COLO668 (cell line): ENCODE measurements around the gene GALNT14.
A peak's percentile ranks its signal among the peaks of the same experiment; 100 is the strongest.
"Not testable (repeated sequence)": the region's sequence is repeated elsewhere in the genome, so short reads cannot be mapped to it uniquely, and the experiment has no call there.

Experiments
- DNase-seq: peaks from one replicate; lab custom pipeline; 2025; ENCODE audit not compliant: unreplicated experiment; lab: John Stamatoyannopoulos, UW

GALNT14 gene

GRCh38 chr2:30910686-30911085 is 227.6 kb downstream of the GALNT14 start:
- DNase-seq, result no peak

GRCh38 chr2:30904437-30904836 is 233.8 kb downstream of the GALNT14 start:
- DNase-seq, result not testable (repeated sequence)

GRCh38 chr2:30903326-30903725 is 234.9 kb downstream of the GALNT14 start:
- DNase-seq, result no peak

DNA sequence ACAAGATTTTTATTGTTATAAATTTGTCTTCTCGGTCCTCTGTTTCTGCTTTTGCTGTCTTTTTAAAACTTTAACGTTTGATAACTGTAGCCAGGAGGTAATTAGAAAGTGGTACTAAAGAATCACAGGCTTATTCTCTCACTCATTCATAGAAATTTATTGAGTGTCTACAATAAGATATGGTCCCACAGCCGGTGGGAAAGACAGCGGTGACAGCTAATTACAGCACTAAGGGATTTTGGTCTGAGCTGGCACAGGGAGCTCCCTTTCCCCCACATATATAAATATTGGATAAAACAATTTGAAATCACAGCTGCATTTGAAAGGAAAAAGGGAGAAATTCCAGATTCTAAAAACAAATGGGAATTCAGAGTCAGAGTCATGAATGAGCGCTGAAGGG is 237.9 kb downstream of the GALNT14 start:
- no peak for DNase-seq

- DNase-seq, result no peak
These were observed 238.7 kb downstream of the GALNT14 start for GRCh38 chr2:30899516-30900054.

GRCh38 chr2:30897539-30897938 is 240.7 kb downstream of the GALNT14 start:
- DNase-seq, result no peak

DNA sequence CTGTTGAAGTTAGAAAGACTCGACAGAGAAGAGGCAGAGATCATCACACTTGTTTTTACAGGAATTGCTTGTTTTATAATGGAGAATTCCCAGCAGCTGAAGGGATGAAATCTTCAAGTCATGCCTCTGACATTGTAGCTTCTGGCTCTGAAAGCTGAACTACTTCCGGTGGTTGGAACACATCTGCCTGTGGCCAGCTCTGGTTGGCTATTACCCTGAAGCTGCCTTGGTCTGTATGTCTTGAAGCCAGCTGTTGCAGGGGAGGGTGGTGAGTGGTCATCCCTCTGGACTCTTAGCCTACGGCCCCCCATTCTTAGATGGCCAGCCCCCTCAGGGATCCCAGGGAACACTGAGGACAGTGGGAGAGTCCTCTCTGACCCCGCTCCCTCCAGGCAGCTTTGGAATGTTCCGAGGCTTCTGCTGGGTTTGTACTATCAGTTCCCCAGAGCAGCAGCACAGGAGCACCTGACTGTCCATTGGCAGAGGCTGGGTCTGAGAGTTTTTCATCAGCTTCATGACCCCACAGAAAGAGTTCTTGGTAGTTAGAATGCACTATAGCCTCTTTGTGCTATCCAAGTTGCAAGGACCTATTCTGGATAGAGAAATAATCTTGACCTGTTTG is 243.6 kb downstream of the GALNT14 start:
- no peak for DNase-seq

GRCh38 chr2:30888852-30889409 is 249.3 kb downstream of the GALNT14 start:
- no peak for DNase-seq

- peak; percentile 14 for DNase-seq
These were observed 252.2 kb downstream of the GALNT14 start for GRCh38 chr2:30886080-30886479.

- DNase-seq, result peak; percentile 16
These were observed 254.4 kb downstream of the GALNT14 start for GRCh38 chr2:30883822-30884221.

GRCh38 chr2:30883184-30883583 is 255.1 kb downstream of the GALNT14 start:
- DNase-seq, result no peak

- no peak for DNase-seq
These were observed 257.7 kb downstream of the GALNT14 start for GRCh38 chr2:30880516-30880915.

DNA sequence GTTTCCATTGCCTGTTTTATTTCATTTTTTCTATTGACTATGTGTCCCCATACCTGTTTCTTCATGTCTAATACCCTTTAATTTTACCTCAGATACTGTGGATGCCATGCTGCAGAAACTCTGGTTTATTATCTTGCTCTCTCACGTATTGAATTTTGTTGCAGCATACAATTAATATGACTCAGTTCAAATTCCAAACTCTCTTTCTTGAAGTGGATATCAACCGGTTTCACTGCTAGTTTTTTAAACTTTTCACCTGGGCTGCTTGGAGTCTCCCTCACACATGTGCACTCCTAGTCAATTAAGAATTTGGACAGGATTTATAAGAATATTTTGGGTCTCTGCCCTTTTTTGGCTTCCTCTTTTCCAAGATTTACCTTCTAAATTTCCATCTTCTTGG is 260.4 kb downstream of the GALNT14 start:
- no peak for DNase-seq

DNA sequence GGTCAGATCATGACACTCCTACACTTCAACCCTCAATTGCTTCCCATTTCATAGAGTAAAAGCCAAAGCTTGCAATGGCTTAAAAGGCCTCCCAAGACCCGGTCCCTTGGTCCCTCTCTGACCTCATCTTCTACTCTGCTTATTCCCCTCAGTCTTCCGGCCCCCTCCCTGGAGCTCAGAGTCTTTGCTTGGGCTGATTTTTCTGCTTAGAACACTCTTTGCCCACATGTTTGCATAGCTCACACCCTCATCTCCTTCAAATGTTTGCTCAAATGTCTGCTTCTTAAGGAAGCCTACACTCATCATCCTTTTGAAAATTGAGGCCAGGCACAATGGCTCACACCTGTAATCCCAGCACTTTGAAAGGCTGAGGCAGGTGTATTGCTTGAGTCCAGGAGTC is 265.4 kb downstream of the GALNT14 start:
- DNase-seq, result no peak

DNA sequence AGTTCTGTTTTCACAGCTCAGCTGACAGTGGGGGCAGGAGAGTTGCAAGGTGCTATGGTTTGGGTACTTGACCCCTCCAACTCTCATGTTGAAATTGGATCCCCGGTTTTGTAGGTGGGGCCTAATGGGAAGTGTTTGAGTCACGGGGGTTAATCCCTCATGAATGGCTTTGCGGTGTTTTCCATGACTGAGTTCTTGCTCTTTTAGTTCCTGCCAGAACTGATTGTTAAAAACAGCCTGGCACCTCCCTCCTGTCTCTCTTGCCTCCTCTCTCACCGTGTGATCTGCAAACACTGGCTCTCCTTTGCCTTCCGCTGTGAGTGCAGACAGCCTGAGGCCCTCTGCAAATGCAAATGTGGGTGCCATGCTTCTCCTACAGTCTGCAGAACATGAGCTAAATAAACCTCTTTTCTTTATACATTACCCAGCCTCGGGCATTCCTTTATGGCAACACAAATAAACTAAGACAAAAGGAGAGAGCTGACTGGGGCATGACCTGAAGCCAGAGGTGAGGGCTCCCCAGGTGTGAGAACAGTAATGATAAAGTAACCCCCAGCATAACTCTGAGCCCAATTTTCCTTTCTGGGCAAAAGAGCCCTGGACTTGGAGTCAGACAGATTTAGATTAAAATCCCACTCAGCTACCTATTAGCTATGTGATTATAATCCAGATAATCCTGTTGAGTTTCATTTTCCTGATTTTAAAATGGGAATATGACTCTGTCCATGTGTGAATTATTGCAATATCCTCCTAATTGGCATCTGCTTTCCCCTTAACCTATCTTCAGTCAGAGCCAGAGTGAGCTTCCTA is 266.1 kb downstream of the GALNT14 start:
- peak; percentile 73 for DNase-seq

DNA sequence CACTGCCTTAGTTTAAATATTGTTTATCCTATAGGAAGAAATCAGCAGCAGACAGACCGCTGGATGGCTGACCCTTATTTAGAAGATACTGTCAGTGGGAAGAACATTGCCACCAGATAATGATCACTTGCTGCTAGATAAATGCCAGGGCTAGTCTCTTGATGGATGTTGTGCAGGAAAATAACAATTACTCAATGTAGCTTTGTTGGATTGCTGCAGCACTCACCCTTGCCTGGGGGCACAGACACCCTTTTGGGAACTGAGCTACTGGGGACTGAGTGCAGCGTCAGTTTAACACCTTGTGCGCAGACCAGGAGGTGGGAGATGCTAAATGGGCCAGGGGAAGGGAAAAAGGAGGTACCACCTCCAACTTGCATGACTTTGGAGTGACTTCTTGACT is 266.8 kb downstream of the GALNT14 start:
- DNase-seq, result peak; percentile 23

- DNase-seq, result no peak
These were observed 268.3 kb downstream of the GALNT14 start for GRCh38 chr2:30869988-30870387.

DNA sequence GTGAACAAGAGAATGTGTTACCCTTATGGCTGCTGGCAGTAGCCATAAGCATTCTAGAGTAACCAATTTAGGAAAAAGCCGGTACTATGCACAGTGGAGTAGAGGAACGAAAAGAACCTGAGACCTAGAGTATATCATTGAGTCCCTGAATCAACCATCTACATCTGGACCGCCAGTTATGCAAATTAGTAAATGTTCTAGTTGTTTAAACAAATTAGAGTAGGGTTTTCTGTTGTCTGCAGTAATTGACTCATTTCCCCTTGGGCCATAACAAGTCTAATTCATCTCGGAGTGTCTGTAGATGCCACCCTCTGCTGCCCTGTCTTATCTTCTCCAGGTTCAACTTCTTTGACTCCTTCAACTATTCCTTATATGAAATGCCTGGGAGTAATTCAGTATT is 270.9 kb downstream of the GALNT14 start:
- DNase-seq, result no peak

- no peak for DNase-seq
These were observed 271.3 kb downstream of the GALNT14 start for GRCh38 chr2:30866974-30867373.

GRCh38 chr2:30865892-30866681 is 272.2 kb downstream of the GALNT14 start:
- DNase-seq, result no peak

- DNase-seq, result no peak
These were observed 273.0 kb downstream of the GALNT14 start for GRCh38 chr2:30865243-30865642.
